Nephron progenitor cell (in vitro differentiated cells): ENCODE results near the gene RALGAPB.
"Not testable (repeated sequence)": the region's sequence is repeated elsewhere in the genome, so short reads cannot be mapped to it uniquely, and the experiment has no call there.

Experiments
- DNase-seq: peaks from one replicate; pipeline ENCODE4 v3.0.0; 2021
- H3K27ac Mint-ChIP-seq: 2 replicates; pipeline ENCODE4 v1.8.0; 2021; ENCODE audit warnings: mild to moderate bottlenecking, moderate library complexity, mixed read lengths
- H3K27me3 Mint-ChIP-seq: 2 replicates; pipeline ENCODE4 v1.8.0; 2021; ENCODE audit warnings: mild to moderate bottlenecking, low read depth, mixed read lengths; ENCODE audit not compliant: poor library complexity
- H3K36me3 Mint-ChIP-seq: 2 replicates; pipeline ENCODE4 v1.8.0; 2021; ENCODE audit warnings: low read depth, mixed read lengths
- H3K4me1 Mint-ChIP-seq: 2 replicates; pipeline ENCODE4 v1.8.0; 2021; ENCODE audit warnings: mixed read lengths
- H3K4me3 Mint-ChIP-seq: 2 replicates; pipeline ENCODE4 v1.8.0; 2021; ENCODE audit warnings: mild to moderate bottlenecking, moderate library complexity, mixed read lengths
- H3K9me3 Mint-ChIP-seq: 2 replicates; pipeline ENCODE4 v1.8.0; 2021; ENCODE audit warnings: mild to moderate bottlenecking, moderate library complexity, mixed read lengths
- CTCF ChIP-seq: fragments of 200-600 bp; sonication (generic); IDR thresholded peaks from 2 replicates; pipeline ENCODE4 v1.5.0; 2021; ENCODE audit warnings: antibody characterized with exemption

RALGAPB gene

GRCh38 chr20:38591474-38592410 is 119.1 kb downstream of the RALGAPB start:
- H3K27me3 Mint-ChIP-seq: peaks cover 1% of the 10 kb centered on the region
- no peaks in the 10 kb centered on the region for H3K9me3 Mint-ChIP-seq
- H3K36me3 Mint-ChIP-seq: no peaks in the 10 kb centered on the region
- no peak overlapping the region for H3K4me3 Mint-ChIP-seq
- H3K27ac Mint-ChIP-seq: no peak overlapping the region
- no peaks in the 10 kb centered on the region for H3K4me1 Mint-ChIP-seq
- no peak for DNase-seq
- TF ChIP-seq CTCF: no peak

- not testable (repeated sequence) for DNase-seq, H3K27me3 Mint-ChIP-seq, H3K9me3 Mint-ChIP-seq, H3K4me1 Mint-ChIP-seq, H3K27ac Mint-ChIP-seq, H3K4me3 Mint-ChIP-seq, H3K36me3 Mint-ChIP-seq
Observed at GRCh38 chr20:38592411-38592790, 119.8 kb downstream of the RALGAPB start.

GRCh38 chr20:38594281-38594680 is 121.6 kb downstream of the RALGAPB start:
- H3K9me3 Mint-ChIP-seq: not testable (repeated sequence)

GRCh38 chr20:38595886-38596285 is 123.2 kb downstream of the RALGAPB start:
- not testable (repeated sequence) for H3K4me3 Mint-ChIP-seq, H3K4me1 Mint-ChIP-seq, H3K27ac Mint-ChIP-seq, H3K36me3 Mint-ChIP-seq, H3K9me3 Mint-ChIP-seq, DNase-seq
- H3K27me3 Mint-ChIP-seq: peaks cover 24% of the 10 kb centered on the region

More at GRCh38 chr20:38594281-38594680, 121.6 kb downstream of the RALGAPB start:
- H3K36me3 Mint-ChIP-seq, H3K27ac Mint-ChIP-seq, H3K4me1 Mint-ChIP-seq, DNase-seq, H3K4me3 Mint-ChIP-seq: not testable (repeated sequence)
- peaks cover 12% of the 10 kb centered on the region for H3K27me3 Mint-ChIP-seq

GRCh38 chr20:38599410-38599882 is 126.8 kb downstream of the RALGAPB start:
- Mint-ChIP-seq H3K27me3 (peaks cover 57% of the 10 kb centered on the region), H3K27ac (no peak overlapping the region), H3K4me1 (peaks cover 9% of the 10 kb centered on the region), H3K36me3 (no peaks in the 10 kb centered on the region), H3K4me3 (no peak overlapping the region), H3K9me3 (peaks cover 7% of the 10 kb centered on the region)
- no peak for DNase-seq
- TF ChIP-seq CTCF: no peak

GRCh38 chr20:38600057-38600456 is 127.4 kb downstream of the RALGAPB start:
- Mint-ChIP-seq H3K27ac (no peak overlapping the region), H3K27me3 (peaks cover 62% of the 10 kb centered on the region), H3K9me3 (peaks cover 7% of the 10 kb centered on the region), H3K36me3 (no peaks in the 10 kb centered on the region), H3K4me3 (no peak overlapping the region), H3K4me1 (peaks cover 9% of the 10 kb centered on the region)
- no peak for TF ChIP-seq CTCF
- no peak for DNase-seq

- H3K27ac Mint-ChIP-seq: peak within 1 kb of the TSS; percentile 10
- DNase-seq: peak; percentile 49
- H3K4me3 Mint-ChIP-seq: peak within 1 kb of the TSS; percentile 63
- peaks cover 70% of the 10 kb centered on the region for H3K27me3 Mint-ChIP-seq
- no peak for TF ChIP-seq CTCF
- H3K9me3 Mint-ChIP-seq: peaks cover 7% of the 10 kb centered on the region
- peaks cover 9% of the 10 kb centered on the region for H3K4me1 Mint-ChIP-seq
- no peaks in the 10 kb centered on the region for H3K36me3 Mint-ChIP-seq
Observed at GRCh38 chr20:38601216-38602184, 128.9 kb downstream of the RALGAPB start, which contains the start of gene ARHGAP40. Gene ARHGAP40 (plus strand): TSS chr20:38601809.
